Measurements from ENCODE around the gene SCIMP.
"Not testable (repeated sequence)": the region's sequence is repeated elsewhere in the genome, so short reads cannot be mapped to it uniquely, and the experiment has no call there.

SCIMP gene

DNA sequence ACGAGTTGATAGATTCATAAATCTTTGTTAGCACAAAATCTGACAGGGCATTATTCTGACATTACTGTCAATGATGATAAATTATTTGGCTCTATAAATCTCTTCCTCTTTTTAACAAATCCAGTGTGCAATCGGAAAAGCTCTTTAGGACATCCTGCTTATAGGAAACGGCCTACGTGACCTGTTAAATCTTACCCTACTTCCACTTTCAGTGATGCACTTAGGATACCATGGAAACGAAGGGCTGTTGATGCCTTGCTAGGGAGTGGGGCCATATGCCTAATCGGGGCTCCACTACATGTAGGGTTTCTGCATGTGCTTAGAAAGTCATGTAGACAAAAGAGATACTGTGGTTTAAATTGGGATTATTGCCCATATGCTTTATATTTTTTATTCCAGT, 70.2 kb downstream of the SCIMP start:
- in situ Hi-C loops (cut with HindIII; ENCODE audit: low sequenced_read_pairs): no loop called here

DNA sequence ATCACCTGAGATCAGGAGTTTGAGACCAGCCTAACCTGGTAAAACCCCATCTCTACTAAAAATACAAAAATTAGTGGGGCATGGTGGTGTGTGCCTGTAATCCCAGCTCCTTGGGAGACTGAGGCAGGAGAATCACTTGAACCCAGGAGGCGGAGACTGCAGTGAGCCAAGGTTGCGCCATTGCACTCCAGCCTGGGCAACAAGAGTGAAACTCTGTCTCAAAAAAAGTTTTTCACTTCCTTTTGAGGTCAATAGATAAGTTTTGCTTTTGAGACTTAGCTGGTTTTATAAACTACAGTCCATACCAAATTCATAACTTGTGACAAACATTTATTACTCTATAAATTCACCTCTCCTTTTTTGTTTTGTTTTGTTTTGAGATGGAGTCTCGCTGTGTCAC, 72.9 kb downstream of the SCIMP start:
- H3K4me3 ChIP-seq (ENCODE audit: low read depth, low read length); DNase-seq (ENCODE audit: low read depth, low spot score); in situ Hi-C loops (cut with HindIII; ENCODE audit: low sequenced_read_pairs): not testable (repeated sequence)

More for the DNA sequence above, 70.2 kb downstream of the SCIMP start:
- H3K4me3 ChIP-seq (ENCODE audit: low read depth, low read length): no peak overlapping the region
- DNase-seq (ENCODE audit: low read depth, low spot score): no peak
- TF ChIP-seq, protein P1, sequence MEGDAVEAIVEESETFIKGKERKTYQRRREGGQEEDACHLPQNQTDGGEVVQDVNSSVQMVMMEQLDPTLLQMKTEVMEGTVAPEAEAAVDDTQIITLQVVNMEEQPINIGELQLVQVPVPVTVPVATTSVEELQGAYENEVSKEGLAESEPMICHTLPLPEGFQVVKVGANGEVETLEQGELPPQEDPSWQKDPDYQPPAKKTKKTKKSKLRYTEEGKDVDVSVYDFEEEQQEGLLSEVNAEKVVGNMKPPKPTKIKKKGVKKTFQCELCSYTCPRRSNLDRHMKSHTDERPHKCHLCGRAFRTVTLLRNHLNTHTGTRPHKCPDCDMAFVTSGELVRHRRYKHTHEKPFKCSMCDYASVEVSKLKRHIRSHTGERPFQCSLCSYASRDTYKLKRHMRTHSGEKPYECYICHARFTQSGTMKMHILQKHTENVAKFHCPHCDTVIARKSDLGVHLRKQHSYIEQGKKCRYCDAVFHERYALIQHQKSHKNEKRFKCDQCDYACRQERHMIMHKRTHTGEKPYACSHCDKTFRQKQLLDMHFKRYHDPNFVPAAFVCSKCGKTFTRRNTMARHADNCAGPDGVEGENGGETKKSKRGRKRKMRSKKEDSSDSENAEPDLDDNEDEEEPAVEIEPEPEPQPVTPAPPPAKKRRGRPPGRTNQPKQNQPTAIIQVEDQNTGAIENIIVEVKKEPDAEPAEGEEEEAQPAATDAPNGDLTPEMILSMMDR (IDR thresholded peaks at IDR 0.05; ENCODE audit: low read depth, low read length): no peak

DNA sequence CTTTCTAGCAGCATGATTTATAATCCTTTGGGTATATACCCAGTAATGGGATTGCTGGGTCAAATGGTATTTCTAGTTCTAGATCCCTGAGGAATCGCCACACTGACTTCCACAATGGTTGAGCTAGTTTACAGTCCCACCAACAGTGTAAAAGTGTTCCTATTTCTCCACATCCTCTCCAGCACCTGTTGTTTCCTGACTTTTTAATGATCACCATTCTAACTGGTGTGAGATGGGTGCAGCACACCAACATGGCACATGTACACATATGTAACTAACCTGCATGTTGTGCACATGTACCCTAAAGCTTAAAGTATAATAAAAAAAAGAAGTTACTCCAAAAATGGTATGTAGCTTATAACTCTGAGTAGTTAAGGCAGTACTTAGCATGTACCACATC, 74.0 kb downstream of the SCIMP start:
- DNase-seq (ENCODE audit: low read depth, low spot score); in situ Hi-C loops (cut with HindIII; ENCODE audit: low sequenced_read_pairs); H3K4me3 ChIP-seq (ENCODE audit: low read depth, low read length): not testable (repeated sequence)
